ENCODE measurements around the gene BORCS8.

DNA sequence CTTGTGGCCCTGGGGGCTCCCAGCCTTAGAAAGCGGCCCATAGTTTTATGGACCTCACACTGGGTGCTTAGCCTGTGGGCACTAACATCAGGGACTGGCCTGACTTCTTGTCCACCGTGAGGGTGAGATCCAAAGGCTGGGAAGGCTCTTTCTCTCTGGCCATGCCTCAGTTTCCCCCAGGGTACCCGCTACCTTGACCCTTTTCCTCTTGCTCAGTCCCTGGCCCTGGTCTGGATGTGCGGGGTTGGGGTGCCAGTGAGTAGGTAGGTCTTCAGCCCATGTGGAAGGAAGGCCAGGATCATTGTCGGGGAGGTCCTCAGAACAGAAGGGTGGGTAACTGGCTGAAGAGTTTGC lies 52.1 kb downstream of the BORCS8 start:
- TF ChIP-seq JUND (IDR thresholded peaks at IDR 0.05) (no peak), RAD21 (IDR thresholded peaks at IDR 0.05; ENCODE audit: low read length) (no peak), EZH2phosphoT487 (IDR thresholded peaks at IDR 0.05; ENCODE audit: borderline replicate concordance, low read depth) (no peak)
- TF ChIP-seq, protein P1, sequence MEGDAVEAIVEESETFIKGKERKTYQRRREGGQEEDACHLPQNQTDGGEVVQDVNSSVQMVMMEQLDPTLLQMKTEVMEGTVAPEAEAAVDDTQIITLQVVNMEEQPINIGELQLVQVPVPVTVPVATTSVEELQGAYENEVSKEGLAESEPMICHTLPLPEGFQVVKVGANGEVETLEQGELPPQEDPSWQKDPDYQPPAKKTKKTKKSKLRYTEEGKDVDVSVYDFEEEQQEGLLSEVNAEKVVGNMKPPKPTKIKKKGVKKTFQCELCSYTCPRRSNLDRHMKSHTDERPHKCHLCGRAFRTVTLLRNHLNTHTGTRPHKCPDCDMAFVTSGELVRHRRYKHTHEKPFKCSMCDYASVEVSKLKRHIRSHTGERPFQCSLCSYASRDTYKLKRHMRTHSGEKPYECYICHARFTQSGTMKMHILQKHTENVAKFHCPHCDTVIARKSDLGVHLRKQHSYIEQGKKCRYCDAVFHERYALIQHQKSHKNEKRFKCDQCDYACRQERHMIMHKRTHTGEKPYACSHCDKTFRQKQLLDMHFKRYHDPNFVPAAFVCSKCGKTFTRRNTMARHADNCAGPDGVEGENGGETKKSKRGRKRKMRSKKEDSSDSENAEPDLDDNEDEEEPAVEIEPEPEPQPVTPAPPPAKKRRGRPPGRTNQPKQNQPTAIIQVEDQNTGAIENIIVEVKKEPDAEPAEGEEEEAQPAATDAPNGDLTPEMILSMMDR (IDR thresholded peaks at IDR 0.05): no peak
